KMS-11 (cell line): ENCODE measurements around the gene CCDC3.
A peak's percentile ranks its signal among the peaks of the same experiment; 100 is the strongest.

Experiments used
- H2AFZ ChIP-seq: fragments of 200-600 bp; sonication (generic); 2 replicates; pipeline ENCODE4 v1.6.1; 2016; ENCODE audit warnings: antibody characterized with exemption, mixed run types, low read depth
- H3K27ac ChIP-seq: fragments of 200-600 bp; sonication (generic); 2 replicates; pipeline ENCODE4 v1.6.1; 2016; ENCODE audit warnings: mild to moderate bottlenecking, mixed run types
- H3K27me3 ChIP-seq: fragments of 200-600 bp; sonication (generic); 2 replicates; pipeline ENCODE4 v1.6.1; 2017; ENCODE audit warnings: mild to moderate bottlenecking, low read depth, mixed run types, moderate library complexity; ENCODE audit not compliant: insufficient read depth
- H3K36me3 ChIP-seq: fragments of 200-600 bp; sonication (generic); 2 replicates; pipeline ENCODE4 v1.6.1; 2017; ENCODE audit warnings: mild to moderate bottlenecking, mixed run types; ENCODE audit not compliant: insufficient read depth
- H3K4me1 ChIP-seq: fragments of 200-600 bp; sonication (generic); 2 replicates; pipeline ENCODE4 v1.6.1; 2016; ENCODE audit warnings: mild to moderate bottlenecking, low read depth, mixed run types; ENCODE audit not compliant: poor library complexity, severe bottlenecking
- H3K4me2 ChIP-seq: fragments of 200-600 bp; sonication (generic); 2 replicates; pipeline ENCODE4 v1.7.0; 2016; ENCODE audit warnings: mild to moderate bottlenecking, mixed run types
- H3K4me3 ChIP-seq: fragments of 200-600 bp; sonication (generic); IDR thresholded peaks from 2 replicates; pipeline ENCODE4 v1.6.1; 2017; ENCODE audit warnings: low read depth, low read length, mixed read lengths; ENCODE audit not compliant: insufficient read depth
- H3K79me2 ChIP-seq: fragments of 200-600 bp; sonication (generic); 2 replicates; pipeline ENCODE4 v1.6.1; 2016; ENCODE audit warnings: low read depth, mixed run types; ENCODE audit not compliant: insufficient read depth
- H3K9ac ChIP-seq: fragments of 200-600 bp; sonication (generic); 2 replicates; pipeline ENCODE4 v1.6.1; 2016; ENCODE audit warnings: mild to moderate bottlenecking, mixed run types
- H4K20me1 ChIP-seq: fragments of 200-600 bp; sonication (generic); 2 replicates; pipeline ENCODE4 v1.6.1; 2016; ENCODE audit warnings: mild to moderate bottlenecking, mixed run types; ENCODE audit not compliant: insufficient read depth
- CTCF ChIP-seq: fragments of 200-600 bp; sonication (generic); conservative IDR thresholded peaks from 2 replicates; pipeline ENCODE4 v1.6.1; 2017; ENCODE audit warnings: low read depth, mild to moderate bottlenecking, antibody characterized with exemption, low read length, moderate library complexity, mixed read lengths

The CCDC3 gene

GRCh38 chr10:13001041-13001886 is at the start of gene CCDC3:
Gene CCDC3 (minus strand): TSS chr10:13001713. CDS start chr10:13001570, 143 bp downstream.
- Histone ChIP-seq H4K20me1 (no peaks in the 10 kb centered on the region), H3K36me3 (no peaks in the 10 kb centered on the region), H2AFZ (peak within 1 kb of the TSS; percentile 35), H3K4me1 (no peaks in the 10 kb centered on the region), H3K27me3 (no peaks in the 10 kb centered on the region), H3K9ac (no peak within 1 kb of the TSS), H3K4me2 (peak within 1 kb of the TSS; percentile 50), H3K27ac (no peak within 1 kb of the TSS), H3K4me3 (no peak within 1 kb of the TSS), H3K79me2 (no peaks in the 10 kb centered on the region)
- no peak for TF ChIP-seq CTCF

- Histone ChIP-seq H3K9ac (no peak overlapping the region), H3K36me3 (no peaks in the 10 kb centered on the region), H3K27ac (no peak overlapping the region), H3K4me1 (peaks cover 14% of the 10 kb centered on the region), H3K79me2 (no peaks in the 10 kb centered on the region), H3K4me2 (no peak overlapping the region), H2AFZ (no peak overlapping the region), H3K4me3 (no peak overlapping the region), H3K27me3 (no peaks in the 10 kb centered on the region), H4K20me1 (no peaks in the 10 kb centered on the region)
- no peak for TF ChIP-seq CTCF
Measured at GRCh38 chr10:13051126-13051694, 49.7 kb upstream of the CCDC3 start.

- Histone ChIP-seq H3K4me2 (no peak overlapping the region), H3K27me3 (no peaks in the 10 kb centered on the region), H3K4me3 (no peak overlapping the region), H2AFZ (no peak overlapping the region), H3K36me3 (no peaks in the 10 kb centered on the region), H4K20me1 (no peaks in the 10 kb centered on the region), H3K4me1 (peaks cover 8% of the 10 kb centered on the region), H3K9ac (no peak overlapping the region), H3K79me2 (no peaks in the 10 kb centered on the region), H3K27ac (no peak overlapping the region)
- TF ChIP-seq CTCF, result no peak
Measured at GRCh38 chr10:13049774-13050420, 48.4 kb upstream of the CCDC3 start.

- no peak overlapping the region for H3K9ac ChIP-seq
- no peaks in the 10 kb centered on the region for H3K27me3 ChIP-seq
- no peak for TF ChIP-seq CTCF
- no peak overlapping the region for H3K4me2 ChIP-seq
- no peaks in the 10 kb centered on the region for H3K36me3 ChIP-seq
- no peak overlapping the region for H2AFZ ChIP-seq
- no peak overlapping the region for H3K4me3 ChIP-seq
- no peaks in the 10 kb centered on the region for H4K20me1 ChIP-seq
- no peaks in the 10 kb centered on the region for H3K79me2 ChIP-seq
- no peak overlapping the region for H3K27ac ChIP-seq
- H3K4me1 ChIP-seq, result no peaks in the 10 kb centered on the region
Measured at GRCh38 chr10:13048762-13049161, 47.2 kb upstream of the CCDC3 start.
